HG03097 (cell line): Measurements from ENCODE around the gene CDC42EP3.

Experiments used
- ATAC-seq: cut with Tn5 transposase; IDR thresholded peaks from one replicate; pipeline ENCODE4 v1.9.1; 2021; ENCODE audit not compliant: unreplicated experiment, low FRiP score

The CDC42EP3 gene

DNA sequence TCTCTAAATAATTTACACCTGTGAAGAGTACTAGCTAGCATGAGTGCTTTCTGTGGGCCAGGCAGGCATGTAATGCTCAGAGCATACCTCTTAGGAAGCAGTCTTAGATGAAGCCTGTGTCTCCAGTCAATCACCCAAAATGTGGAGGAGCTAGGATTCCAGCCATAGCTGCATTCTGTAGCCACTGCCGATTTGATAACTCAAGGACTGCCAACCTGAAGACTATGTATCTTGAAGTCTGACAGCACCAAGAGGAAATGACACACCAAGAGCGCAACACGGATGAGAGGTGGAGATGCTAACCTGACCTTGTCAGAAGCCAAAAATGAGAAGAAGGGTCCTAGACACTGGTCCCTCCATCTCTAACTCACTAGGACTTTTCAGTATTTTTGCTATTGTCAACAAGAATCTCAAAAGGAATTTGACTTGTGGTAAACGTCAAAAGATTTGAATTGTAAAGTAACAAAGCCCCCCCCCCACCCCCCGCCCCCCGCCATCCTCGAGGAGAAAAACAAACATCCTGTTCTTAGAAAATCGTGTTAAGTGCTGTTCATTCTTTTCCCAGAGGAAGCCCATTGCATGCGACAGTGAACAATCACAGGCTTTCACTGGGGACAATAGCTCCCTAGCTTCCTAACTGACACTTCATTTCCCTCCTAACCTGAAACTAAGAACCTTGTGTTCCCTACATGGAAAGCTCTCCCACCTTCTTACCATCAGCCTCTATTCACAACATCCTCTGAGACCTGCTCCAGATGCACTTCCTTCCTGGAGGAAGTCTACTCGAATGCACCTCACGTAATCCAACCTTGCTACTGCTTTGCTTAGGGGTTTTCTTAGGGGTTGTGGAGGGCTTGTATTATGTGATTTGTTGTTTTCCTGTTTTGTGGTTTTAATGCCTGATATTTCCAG lies 14.7 kb downstream of the CDC42EP3 start:
- ATAC-seq: no peak

- peak; percentile 74 for ATAC-seq
These were observed 16.3 kb downstream of the CDC42EP3 start for GRCh38 chr2:37654932-37655841.

DNA sequence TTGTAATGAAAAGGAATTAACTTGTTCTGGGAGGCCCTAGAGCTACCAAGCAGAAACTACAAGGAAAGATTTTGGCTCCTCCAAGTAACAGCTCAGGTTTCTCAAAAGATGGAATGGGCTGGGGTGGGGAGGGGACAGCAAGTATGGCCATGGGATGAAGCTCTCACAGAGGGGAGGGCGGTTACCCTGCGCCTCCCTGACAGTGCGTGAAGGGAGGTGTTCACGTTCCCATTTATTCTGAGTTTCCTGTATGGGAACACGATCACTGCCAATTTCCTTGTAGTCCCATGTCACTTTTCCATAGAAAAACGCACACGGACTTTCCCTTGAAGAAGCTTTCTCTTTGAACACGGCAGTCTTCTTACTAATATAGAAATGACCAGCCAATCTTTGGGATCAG lies 17.0 kb downstream of the CDC42EP3 start:
- no peak for ATAC-seq

GRCh38 chr2:37653805-37654378 lies 17.6 kb downstream of the CDC42EP3 start:
- peak; percentile 44 for ATAC-seq

DNA sequence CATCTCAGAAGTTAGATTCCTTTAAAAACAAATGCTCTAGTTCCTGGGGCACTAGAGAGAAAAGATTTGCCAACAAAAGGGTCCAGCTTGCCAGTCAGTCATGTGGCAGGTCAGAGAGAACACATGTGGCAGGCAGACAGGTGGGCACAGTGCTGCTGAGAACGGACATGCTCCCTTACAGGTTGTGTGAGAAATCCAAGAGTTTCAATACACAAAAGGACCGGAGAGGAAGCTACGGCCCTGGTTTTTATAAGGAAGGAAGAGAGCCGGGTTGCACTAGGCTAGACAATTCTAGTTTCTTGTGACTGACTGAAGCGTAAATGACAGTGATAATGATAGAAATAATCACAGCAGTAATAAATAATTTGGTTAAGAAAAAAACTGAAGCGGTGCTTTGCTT lies 18.3 kb downstream of the CDC42EP3 start:
- no peak for ATAC-seq

- no peak for ATAC-seq
These were observed 19.2 kb downstream of the CDC42EP3 start for GRCh38 chr2:37652199-37652640.

DNA sequence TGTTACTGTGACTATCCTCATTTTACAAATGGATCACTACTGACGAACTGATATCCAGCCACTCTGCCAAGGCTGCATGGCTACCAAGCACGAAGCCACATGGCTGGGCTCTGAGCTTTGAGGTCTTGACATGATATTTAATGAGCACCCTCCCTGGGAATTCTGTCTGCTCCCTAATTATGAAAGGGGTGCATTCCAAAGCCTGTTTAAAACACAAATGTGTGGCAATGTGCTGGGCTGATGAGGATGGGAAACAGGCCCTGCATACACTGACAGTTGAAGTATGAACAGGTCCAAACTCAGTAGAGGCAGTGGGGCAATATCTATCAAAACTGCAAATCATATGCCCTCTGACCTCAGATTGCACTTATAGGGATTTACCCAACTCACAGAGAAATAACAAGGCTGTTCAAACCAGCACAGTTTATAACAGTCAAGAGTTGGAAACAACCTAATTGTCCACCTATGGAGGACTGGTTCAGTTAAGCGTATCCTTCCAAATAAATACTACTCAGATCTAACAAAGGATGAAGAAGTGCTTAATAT lies 20.8 kb downstream of the CDC42EP3 start:
- ATAC-seq: no peak

DNA sequence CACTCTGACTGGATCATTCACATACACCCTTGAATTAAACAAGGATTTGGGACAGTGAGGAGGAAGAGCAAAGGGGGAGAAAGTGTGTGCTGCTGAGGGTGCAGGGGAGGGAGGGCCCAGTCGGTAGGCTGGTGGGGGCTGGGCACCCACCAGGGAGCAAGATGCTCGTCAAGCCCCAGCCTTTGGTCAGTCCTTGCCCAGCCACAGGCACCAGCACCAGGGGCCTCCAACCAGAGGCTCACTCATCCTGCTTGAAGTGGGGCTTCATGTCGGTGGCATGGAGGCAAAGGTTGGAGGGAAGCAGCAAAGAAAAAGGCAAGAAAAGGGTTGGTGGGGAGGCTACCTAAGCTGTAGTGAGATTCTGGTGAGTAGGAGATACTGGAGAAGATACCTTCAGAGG lies 21.9 kb downstream of the CDC42EP3 start:
- no peak for ATAC-seq

DNA sequence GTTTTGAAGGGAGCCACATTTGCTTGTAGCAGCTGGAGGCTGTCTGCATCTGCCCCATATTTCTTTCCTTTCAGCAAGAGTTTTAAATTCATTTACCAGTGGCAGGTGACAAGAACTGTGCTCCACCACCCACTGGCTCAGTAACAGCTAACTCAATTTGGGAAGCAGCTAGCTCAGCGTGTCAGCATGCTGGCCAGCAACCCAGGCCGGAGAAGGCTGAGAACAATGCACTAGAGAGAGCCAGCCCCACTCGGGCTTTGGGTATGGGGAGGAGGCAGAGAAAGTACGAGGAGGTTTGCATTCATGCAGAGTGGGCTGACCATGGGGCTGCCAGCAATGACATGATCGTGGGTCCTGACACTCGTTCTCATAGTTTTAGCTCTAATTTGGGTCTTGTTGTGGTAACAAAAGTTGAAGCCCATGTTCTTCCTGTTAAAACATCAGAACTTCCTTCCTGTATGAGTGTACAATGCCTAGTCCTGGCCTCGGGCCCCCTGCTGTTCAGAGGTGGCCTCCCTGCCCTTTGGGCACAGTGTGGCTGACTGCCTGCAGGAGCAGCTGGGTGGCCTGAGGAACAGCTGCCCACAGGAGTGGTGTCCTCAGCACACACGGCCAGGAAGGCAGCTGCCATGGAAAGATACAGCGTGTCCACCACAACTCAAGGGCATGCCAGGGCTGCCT lies 23.0 kb downstream of the CDC42EP3 start:
- no peak for ATAC-seq

GRCh38 chr2:37647971-37648330 lies 23.5 kb downstream of the CDC42EP3 start:
- ATAC-seq: no peak

DNA sequence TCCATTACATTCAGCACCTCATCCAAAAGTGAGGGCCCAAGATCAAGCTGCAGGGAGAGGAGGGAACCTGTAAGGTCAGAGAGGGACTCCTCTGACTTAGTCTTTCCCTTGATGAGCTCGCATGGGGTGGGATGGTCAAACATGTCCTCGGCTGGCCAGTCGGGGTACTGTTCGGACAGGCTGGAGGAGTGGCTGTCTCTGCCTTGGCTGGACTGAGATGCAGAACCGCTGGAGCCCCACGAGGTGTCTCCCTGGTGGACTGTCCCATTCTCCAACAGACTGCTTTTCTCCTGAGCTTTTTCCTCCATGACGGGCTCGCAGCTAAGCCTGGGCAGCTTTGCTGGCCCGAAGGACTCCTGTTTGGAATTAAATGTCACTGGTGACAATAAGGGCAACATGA lies 25.6 kb downstream of the CDC42EP3 start:
- ATAC-seq: no peak

GRCh38 chr2:37645362-37645761 lies 26.1 kb downstream of the CDC42EP3 start:
- ATAC-seq: no peak

DNA sequence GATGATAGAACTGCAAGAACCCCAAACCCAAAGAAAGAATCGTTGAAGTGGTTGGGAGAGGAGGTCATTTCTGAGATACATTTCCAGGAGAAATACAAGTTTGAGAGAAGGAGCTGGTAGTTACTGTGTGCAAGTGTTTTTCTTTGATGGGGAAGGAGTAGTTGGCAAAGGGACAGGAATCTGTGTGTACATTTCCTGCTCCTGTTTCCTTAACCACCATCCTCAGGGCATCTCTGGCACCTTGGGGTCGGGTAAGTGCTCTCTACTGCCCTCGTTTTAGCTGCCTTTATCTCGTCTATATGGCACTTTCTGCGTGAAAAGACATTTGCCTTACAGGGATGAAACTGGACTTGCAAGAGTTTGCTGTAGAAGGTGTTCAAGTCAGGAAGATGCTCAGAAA lies 27.3 kb downstream of the CDC42EP3 start:
- no peak for ATAC-seq

DNA sequence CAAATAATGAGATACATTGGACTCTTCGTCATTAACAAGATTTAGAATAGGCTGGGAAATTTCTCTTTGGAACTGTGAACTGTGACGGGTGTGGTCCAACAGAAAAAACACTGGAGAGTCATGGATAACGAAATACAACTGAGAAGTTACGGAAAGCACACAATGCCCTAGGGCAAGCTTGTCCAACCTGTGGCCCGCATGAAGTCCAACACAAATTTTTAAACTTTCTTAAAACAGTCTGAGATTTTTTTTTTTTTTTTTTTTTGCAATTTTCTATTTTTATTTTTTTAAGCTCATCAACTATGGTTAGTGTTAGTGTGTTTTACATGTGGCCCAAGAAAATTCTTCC lies 27.7 kb downstream of the CDC42EP3 start:
- no peak for ATAC-seq

DNA sequence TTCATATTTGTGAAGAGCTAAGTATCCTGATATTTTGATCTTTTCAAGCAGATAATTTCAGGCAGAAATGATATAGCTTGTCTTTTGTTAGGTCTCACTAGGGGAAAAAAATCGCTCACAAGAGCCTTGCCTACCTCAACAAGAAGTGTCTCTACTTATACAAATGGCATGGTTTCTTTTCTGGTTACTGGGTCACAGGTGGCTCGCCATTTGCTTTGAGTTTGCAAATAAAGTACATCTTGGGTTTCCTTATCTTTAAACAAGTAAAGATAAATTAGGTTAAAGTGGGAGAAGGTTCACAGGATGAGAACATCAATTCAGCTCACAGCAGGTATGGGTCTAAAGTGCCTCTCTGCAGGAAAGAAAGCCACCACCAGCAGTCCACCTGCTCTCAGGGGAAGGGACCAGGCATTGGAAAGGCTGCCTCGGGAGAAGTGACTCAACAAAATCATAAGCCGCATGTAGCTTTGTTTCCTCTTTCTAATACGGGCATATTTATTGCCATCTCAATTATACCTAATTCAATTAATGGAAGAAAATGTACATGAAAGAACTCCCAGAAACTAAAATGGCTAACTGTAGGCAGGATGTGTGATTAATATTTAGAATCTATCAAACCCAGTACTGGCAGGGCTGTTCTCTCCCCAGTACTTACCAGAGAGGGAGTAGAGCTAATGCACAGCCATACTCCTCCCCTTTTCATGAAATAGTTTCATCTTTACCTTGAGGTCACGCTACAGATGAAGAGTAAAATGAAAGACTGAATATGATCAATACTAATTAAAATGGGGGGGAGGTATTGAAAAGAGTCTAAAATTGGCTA lies 28.3 kb downstream of the CDC42EP3 start:
- ATAC-seq: no peak

- no peak for ATAC-seq
These were observed 29.8 kb downstream of the CDC42EP3 start for GRCh38 chr2:37641582-37642171.

DNA sequence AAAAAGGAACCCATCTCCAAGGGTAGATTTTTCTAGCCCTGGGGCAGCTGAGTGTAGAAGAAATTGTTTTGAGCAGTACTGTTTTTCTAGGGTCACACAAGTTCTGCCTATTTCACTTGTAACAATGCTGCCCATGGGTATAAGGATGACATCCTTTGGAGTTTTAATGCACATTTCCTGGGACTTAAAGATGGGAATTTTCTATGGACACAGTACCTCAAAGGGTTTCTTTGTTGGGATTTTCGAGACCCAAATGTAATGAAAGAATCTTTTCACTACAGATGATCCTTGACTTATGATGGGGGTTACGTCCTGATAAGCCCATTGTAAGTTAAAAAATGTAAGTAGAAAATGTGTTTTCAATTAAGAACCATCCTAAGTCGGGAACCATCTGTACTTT lies 31.8 kb downstream of the CDC42EP3 start:
- ATAC-seq: no peak

DNA sequence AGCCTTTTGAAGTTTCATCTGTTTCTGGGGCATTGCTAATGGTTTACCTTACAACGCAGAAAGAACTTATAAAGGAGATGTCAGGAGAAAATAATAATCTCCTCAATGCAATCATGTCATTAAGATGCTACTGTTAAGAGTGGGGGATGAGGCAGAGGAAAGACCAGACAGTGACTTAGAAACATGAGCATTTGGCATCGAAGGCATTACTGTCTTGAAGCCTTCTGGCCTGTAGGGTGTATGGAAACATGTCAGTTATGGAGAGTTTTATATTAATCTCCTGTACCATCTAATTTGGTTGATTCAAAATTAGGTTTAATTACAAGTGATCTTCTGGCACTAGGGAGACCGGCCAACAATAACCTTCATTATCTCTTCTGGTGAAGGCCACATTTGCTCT lies 32.5 kb downstream of the CDC42EP3 start:
- ATAC-seq: no peak

DNA sequence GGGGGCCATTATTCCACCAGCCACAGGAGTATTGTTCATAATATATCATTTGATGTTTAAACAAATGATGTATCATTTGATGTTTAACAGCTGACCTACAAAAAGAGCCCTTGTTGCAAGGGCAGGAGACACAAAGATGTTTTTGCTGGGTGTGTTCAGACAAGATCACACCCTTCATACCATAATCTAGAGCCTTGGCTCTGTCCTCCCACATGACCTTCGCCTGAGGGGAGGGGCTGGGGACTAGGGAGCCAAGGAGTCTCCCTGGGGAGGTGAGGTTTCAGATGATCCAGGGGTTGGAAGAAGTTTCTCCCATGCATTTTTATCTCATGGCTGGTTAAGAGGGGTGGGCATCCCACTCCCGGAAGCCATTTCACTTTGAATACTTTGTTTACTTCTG lies 33.5 kb downstream of the CDC42EP3 start:
- no peak for ATAC-seq
